A549 treated with Mapracorat at 1 μM for 4 hours (cell line): ENCODE measurements around the gene TIMM8A. TPM values are rescaled to one million over a fixed set of nuclear protein-coding genes. Genes with fewer than 3 reads are reported as not detected.

Source experiments
- total RNA-seq: library from RNA; stranded (reverse); fragments of 200-300 nt; extraction: Qiagen RNA extraction; gene quantifications from 5 replicates; pipeline ENCODE4 v1.2.3, GENCODE V29; 2022

The TIMM8A gene, protein sequence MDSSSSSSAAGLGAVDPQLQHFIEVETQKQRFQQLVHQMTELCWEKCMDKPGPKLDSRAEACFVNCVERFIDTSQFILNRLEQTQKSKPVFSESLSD
- total RNA-seq, result 27.4 to 30.1 TPM (median 27.8 TPM) in 5 replicates

DNA sequence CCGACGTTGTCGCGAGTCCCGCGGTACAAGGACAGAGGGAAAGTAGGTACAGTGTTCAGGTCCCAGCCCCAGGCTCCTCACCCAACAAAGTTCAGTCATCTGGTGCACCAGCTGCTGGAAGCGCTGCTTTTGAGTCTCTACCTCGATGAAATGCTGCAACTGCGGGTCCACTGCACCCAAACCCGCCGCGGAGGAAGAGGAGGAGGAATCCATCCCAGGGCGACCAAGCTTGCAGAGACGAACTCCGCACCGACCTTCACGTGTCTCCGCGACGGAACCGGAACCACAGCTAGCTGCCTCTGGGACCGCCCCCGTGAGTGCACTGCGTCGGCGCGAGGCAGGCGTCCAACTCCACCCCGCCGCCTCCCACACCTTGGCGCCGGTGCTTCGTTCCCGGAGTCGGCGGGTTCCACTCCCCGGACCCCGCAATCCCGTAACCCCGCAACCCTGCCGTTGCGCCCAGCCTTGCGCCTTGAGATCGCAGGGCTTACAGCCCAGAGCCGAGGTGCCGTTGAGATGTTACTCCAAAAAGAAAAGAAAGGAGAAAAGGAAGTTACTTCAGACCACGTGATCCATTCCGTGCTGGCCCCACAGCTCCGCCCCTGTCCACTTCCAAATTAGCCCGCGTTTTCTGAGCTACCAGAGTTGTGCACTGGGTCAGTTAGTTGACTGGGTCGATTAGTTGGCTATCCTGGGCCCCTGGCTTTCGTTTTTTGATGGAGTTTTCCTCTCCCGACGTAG is at the start of gene TIMM8A:
Gene TIMM8A, minus strand, starts transcription at position 291 of the 741 bp plus-strand sequence. Its CDS starts 78 bp downstream, at position 213.

GRCh38 chrX:101390664-101391525 is 42.4 kb upstream of the TIMM8A start, which contains the start of gene RPL36A:
RPL36A (plus strand) TSS chrX:101391011; CDS start chrX:101391044, 33 bp downstream.

GRCh38 chrX:101385795-101386541 is 37.4 kb upstream of the TIMM8A start, which contains the start of gene BTK:
BTK (minus strand) TSS chrX:101386191; CDS start chrX:101375284, 10,907 bp downstream.

Other genes starting within 250 kb of the TIMM8A start
- gene DRP2, start 129.0 kb downstream of the TIMM8A start, total RNA-seq, result 0.07 to 0.28 TPM (median 0.13 TPM) in 5 replicates
- gene TAF7L, start 57.4 kb downstream of the TIMM8A start, total RNA-seq, result 0.05 to 0.20 TPM (median 0.13 TPM) in 5 replicates
- gene BTK, start 37.4 kb upstream of the TIMM8A start, total RNA-seq, result 0.07 to 0.36 TPM (median 0.24 TPM) in 5 replicates
- gene RPL36A, start 42.3 kb upstream of the TIMM8A start, total RNA-seq, result 2,422 to 3,503 TPM (median 2,561 TPM) in 5 replicates
- 167 to 185 TPM (median 175 TPM) in 5 replicates for gene GLA, start 59.2 kb upstream of the TIMM8A start, total RNA-seq
- gene HNRNPH2, start 59.5 kb upstream of the TIMM8A start, total RNA-seq, result 52.0 to 58.7 TPM (median 54.5 TPM) in 5 replicates
- gene ARMCX4, start 136.7 kb upstream of the TIMM8A start, total RNA-seq, result 0.18 to 0.93 TPM (median 0.41 TPM) in 5 replicates
- gene ARMCX1, start 201.8 kb upstream of the TIMM8A start, total RNA-seq, result 0.18 to 0.58 TPM (median 0.34 TPM) in 5 replicates